CD4-positive, alpha-beta memory T cell (primary cell): ENCODE data around the gene MAD1L1. TPM values are rescaled to one million over a fixed set of nuclear protein-coding genes. Genes with fewer than 3 reads are reported as not detected.

Experiments
- CTCF ChIA-PET: fragments of 350-600 bp; sonication (Branson Sonifier 250); formaldehyde crosslinking; loops from one replicate; lab custom pipeline; 2021; ENCODE audit warnings: inconsistent platforms; ENCODE audit not compliant: partially characterized antibody; lab: Charles Lee
- POLR2A ChIA-PET: fragments of 350-600 bp; sonication (Branson Sonifier 250); formaldehyde crosslinking; loops from one replicate; lab custom pipeline; 2021; ENCODE audit not compliant: partially characterized antibody; lab: Charles Lee
- DNase-seq, 5 donors: peaks; one replicate each; pipeline versions ENCODE4 v3.0.0 to v3.0.0-alpha.2; 2020 to 2022; ENCODE audit warnings: mixed read lengths in 1 of 5
- H3K27ac ChIP-seq: one replicate; pipeline ENCODE4 v1.7.0; 2013; ENCODE audit warnings: low read depth, low read length
- H3K27me3 ChIP-seq: 2 replicates; pipeline ENCODE4 v1.7.0; 2013; ENCODE audit warnings: mild to moderate bottlenecking, low read length, moderate library complexity; ENCODE audit not compliant: insufficient read depth
- H3K36me3 ChIP-seq: 2 replicates; pipeline ENCODE4 v1.7.0; 2013; ENCODE audit warnings: mild to moderate bottlenecking, low read length, moderate library complexity; ENCODE audit not compliant: insufficient read depth
- H3K4me1 ChIP-seq: 2 replicates; pipeline ENCODE4 v1.7.0; 2013; ENCODE audit warnings: mild to moderate bottlenecking, low read length, moderate library complexity; ENCODE audit not compliant: insufficient read depth
- H3K4me3 ChIP-seq, 2 donors: one replicate each; pipeline ENCODE4 v1.7.0; 2013; ENCODE audit warnings: low read length in 2 of 2, mild to moderate bottlenecking in 1 of 2
- H3K9me3 ChIP-seq, 2 donors: one replicate each; pipeline ENCODE4 v1.7.0; 2013; ENCODE audit warnings: low read length in 2 of 2, control low read depth in 1 of 2; ENCODE audit not compliant: control insufficient read depth in 1 of 2
- H3K27ac Mint-ChIP-seq, 7 donors: one replicate each; pipeline ENCODE4 v1.8.0; 2020 to 2021; ENCODE audit warnings: mixed read lengths in 7 of 7, mild to moderate bottlenecking in 6 of 7, inconsistent platforms in 3 of 7, moderate library complexity in 3 of 7
- H3K27me3 Mint-ChIP-seq, 2 donors: one replicate each; pipeline ENCODE4 v1.8.0; 2020 to 2021; ENCODE audit warnings: mixed read lengths in 2 of 2
- H3K36me3 Mint-ChIP-seq, 2 donors: one replicate each; pipeline ENCODE4 v1.8.0; 2020 to 2021; ENCODE audit warnings: mixed read lengths in 2 of 2, inconsistent platforms in 1 of 2, mild to moderate bottlenecking in 1 of 2
- H3K4me1 Mint-ChIP-seq, 4 donors: one replicate each; pipeline ENCODE4 v1.8.0; 2020 to 2021; ENCODE audit warnings: mixed read lengths in 4 of 4, mild to moderate bottlenecking in 1 of 4
- H3K4me3 Mint-ChIP-seq, 8 donors: one replicate each; pipeline ENCODE4 v1.8.0; 2020 to 2021; ENCODE audit warnings: mixed read lengths in 8 of 8, mild to moderate bottlenecking in 7 of 8, moderate library complexity in 6 of 8, inconsistent platforms in 3 of 8
- H3K9me3 Mint-ChIP-seq, 8 donors: one replicate each; pipeline ENCODE4 v1.8.0; 2020 to 2021; ENCODE audit warnings: mixed read lengths in 8 of 8, mild to moderate bottlenecking in 5 of 8, inconsistent platforms in 3 of 8, moderate library complexity in 1 of 8
- intact Hi-C: fragments of 100-400 bp; cut with micrococcal nuclease; formaldehyde crosslinking; loops from one replicate; pipeline ENCODE4 v1.15.1; 2023
- polyA plus RNA-seq, 2 donors: library from polyadenylated mRNA; unstranded; fragments of 300-500 nt; fragmentation: Illumina TruSeq; gene quantifications; one replicate each; pipeline ENCODE4 v1.2.3, GENCODE V29; 2021
- total RNA-seq, 2 experiments: library from RNA; stranded (reverse); gene quantifications; one replicate each; pipeline ENCODE4 v1.2.3, GENCODE V29; 2021

The MAD1L1 gene
- total and polyA plus RNA-seq, 4 experiments from 2014 or later: 89.9 to 132 (median 110) TPM

GRCh38 chr7:1895664-1896515 is 336.9 kb downstream of the MAD1L1 start:
- Histone ChIP-seq H3K9me3 (no peaks in the 10 kb centered on the region), H3K27me3 (no peaks in the 10 kb centered on the region), H3K27ac (no peak overlapping the region), H3K36me3 (peaks cover 24% of the 10 kb centered on the region), H3K4me1 (no peaks in the 10 kb centered on the region), H3K4me3 (no peak overlapping the region)
- H3K27ac Mint-ChIP-seq: peak overlapping the region in 1 of 7 donors; percentile 44
- intact Hi-C loops: no loop called here
- no peak overlapping the region for H3K4me3 Mint-ChIP-seq
- peaks cover 11 to 30% of the 10 kb centered on the region in 2 donors for H3K36me3 Mint-ChIP-seq
- H3K9me3 Mint-ChIP-seq: no peaks in the 10 kb centered on the region
- peaks cover 4 to 34% (median 5%) of the 10 kb centered on the region in 4 donors for H3K4me1 Mint-ChIP-seq
- ChIA-PET POLR2A (no interaction called here), CTCF (no interaction called here)
- no peaks in the 10 kb centered on the region for H3K27me3 Mint-ChIP-seq
- DNase-seq: peak in 1 of 5 donors; percentile 2

GRCh38 chr7:1894906-1895663 is 337.7 kb downstream of the MAD1L1 start:
- Mint-ChIP-seq H3K4me3 (no peak overlapping the region), H3K36me3 (peaks cover 15 to 34% of the 10 kb centered on the region in 2 donors), H3K27ac (peak overlapping the region in 4 of 7 donors; percentile 41 to 69 (median 64)), H3K9me3 (no peaks in the 10 kb centered on the region), H3K27me3 (no peaks in the 10 kb centered on the region), H3K4me1 (peaks cover 6 to 40% (median 6%) of the 10 kb centered on the region in 4 donors)
- Histone ChIP-seq H3K4me3 (no peak overlapping the region), H3K9me3 (no peaks in the 10 kb centered on the region), H3K27ac (no peak overlapping the region), H3K4me1 (no peaks in the 10 kb centered on the region), H3K27me3 (no peaks in the 10 kb centered on the region), H3K36me3 (peaks cover 24% of the 10 kb centered on the region)
- intact Hi-C loops: no loop called here
- ChIA-PET CTCF (no interaction called here), POLR2A (no interaction called here)
- peak in 1 of 5 donors; percentile 10 for DNase-seq

DNA sequence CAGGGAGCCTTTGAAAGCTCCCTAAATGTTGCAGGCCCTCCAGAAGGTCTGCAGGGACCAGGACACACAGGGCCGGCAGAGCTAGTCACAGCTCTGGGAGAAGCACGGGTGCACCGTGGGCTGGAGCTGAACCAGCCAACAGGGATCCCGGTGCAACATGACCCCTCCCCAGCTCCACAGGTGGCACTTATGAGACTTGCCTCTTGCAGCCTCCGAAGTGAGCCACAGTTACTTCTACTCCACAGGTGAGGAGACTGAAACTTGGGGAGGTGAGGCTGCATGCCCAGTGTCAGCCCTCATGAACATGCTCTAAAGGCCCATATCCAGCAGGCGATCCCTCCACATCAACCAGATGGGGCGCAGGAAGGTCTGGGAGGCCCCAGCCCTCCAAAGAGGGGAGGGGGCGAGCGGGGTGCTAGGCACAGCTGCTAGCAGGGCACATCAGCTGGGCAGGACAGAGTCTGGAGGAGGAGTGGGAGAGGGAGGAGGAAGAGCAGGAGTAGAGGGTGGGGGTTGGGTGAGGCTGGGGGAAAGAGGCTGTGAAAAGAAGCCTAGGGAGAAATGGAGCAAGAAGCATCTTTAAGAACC is 338.3 kb downstream of the MAD1L1 start:
- ChIA-PET POLR2A (no interaction called here), CTCF (no interaction called here)
- H3K36me3 Mint-ChIP-seq: peaks cover 15 to 34% of the 10 kb centered on the region in 2 donors
- no peak overlapping the region for H3K4me3 Mint-ChIP-seq
- H3K4me3 ChIP-seq: no peak overlapping the region
- H3K9me3 ChIP-seq: no peaks in the 10 kb centered on the region
- peaks cover 6 to 42% (median 6%) of the 10 kb centered on the region in 4 donors for H3K4me1 Mint-ChIP-seq
- H3K4me1 ChIP-seq: no peaks in the 10 kb centered on the region
- H3K27me3 Mint-ChIP-seq: no peaks in the 10 kb centered on the region
- H3K27me3 ChIP-seq: no peaks in the 10 kb centered on the region
- H3K36me3 ChIP-seq: peaks cover 27% of the 10 kb centered on the region
- intact Hi-C loops: no loop called here
- peak in 1 of 5 donors; percentile 24 for DNase-seq
- peak overlapping the region in 4 of 7 donors; percentile 12 to 69 (median 27) for H3K27ac Mint-ChIP-seq
- no peak overlapping the region for H3K27ac ChIP-seq
- H3K9me3 Mint-ChIP-seq: no peaks in the 10 kb centered on the region

GRCh38 chr7:1893451-1893850 is 339.3 kb downstream of the MAD1L1 start:
- H3K4me1 ChIP-seq: no peaks in the 10 kb centered on the region
- Mint-ChIP-seq H3K27me3 (no peaks in the 10 kb centered on the region), H3K9me3 (no peaks in the 10 kb centered on the region), H3K27ac (peak overlapping the region in 2 of 7 donors; percentile 38 to 71), H3K4me3 (no peak overlapping the region), H3K36me3 (peaks cover 18 to 38% of the 10 kb centered on the region in 2 donors), H3K4me1 (peaks cover 6 to 41% (median 6%) of the 10 kb centered on the region in 4 donors)
- POLR2A ChIA-PET: no interaction called here
- no peaks in the 10 kb centered on the region for H3K9me3 ChIP-seq
- CTCF ChIA-PET: no interaction called here
- DNase-seq: no peak
- peaks cover 34% of the 10 kb centered on the region for H3K36me3 ChIP-seq
- no peak overlapping the region for H3K4me3 ChIP-seq
- H3K27ac ChIP-seq: no peak overlapping the region
- H3K27me3 ChIP-seq: no peaks in the 10 kb centered on the region
- intact Hi-C loops: no loop called here

- H3K36me3 ChIP-seq: peaks cover 38% of the 10 kb centered on the region
- DNase-seq: no peak
- no peaks in the 10 kb centered on the region for H3K9me3 Mint-ChIP-seq
Measured at GRCh38 chr7:1893036-1893435, 339.7 kb downstream of the MAD1L1 start.

DNA sequence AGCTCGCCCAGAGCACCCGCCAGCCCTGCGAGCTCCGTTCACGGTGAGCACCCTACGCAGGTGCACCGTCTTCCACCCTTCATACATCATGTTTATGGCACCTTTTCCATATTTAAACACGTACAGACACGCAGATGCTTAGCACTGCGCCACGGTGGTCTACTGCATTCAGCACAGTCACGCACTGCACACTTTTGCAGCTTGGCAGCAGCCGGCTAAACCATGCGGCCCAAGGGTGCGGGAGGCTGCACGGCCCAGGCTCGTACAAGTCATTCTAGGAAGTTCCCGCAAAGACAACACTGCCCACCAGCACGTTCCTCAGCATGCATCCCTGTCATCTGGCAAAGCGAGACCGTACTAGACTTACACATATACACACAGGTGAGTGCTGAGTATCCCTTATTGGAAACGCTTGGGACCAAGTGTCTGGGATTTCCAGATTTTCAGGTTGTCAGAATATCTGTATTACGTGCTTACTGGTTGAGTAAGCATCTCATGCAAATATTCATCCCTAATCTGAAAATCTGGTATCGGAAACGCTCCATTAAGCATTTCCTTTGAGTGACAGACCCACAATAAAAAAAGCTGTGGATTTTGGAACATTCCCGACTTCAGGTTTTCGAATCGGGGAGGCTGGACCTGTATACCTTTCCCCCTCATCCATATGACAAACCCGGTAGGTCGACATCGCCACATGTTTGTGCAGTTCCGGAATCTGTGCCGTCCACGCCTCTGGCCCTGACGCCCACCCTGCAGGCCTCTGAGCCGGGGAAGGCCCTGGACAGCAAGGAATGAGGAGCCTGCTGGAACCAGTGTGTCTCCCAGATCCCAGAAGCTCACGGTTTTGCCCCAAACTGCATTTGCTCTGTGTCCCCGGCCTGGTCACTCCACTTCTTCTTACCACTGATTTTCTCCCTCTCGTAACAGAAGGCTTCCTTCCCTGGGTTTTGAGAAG is 340.5 kb downstream of the MAD1L1 start:
- Mint-ChIP-seq H3K36me3 (peaks cover 29 to 50% of the 10 kb centered on the region in 2 donors), H3K4me1 (peaks cover 6 to 39% (median 9%) of the 10 kb centered on the region in 4 donors), H3K4me3 (no peak overlapping the region), H3K27ac (peak overlapping the region in 6 of 7 donors; percentile 22 to 82 (median 56)), H3K27me3 (no peaks in the 10 kb centered on the region), H3K9me3 (peaks cover 0 to under 1% (median 0%) of the 10 kb centered on the region in 8 donors)
- Histone ChIP-seq H3K27ac (no peak overlapping the region), H3K9me3 (no peaks in the 10 kb centered on the region), H3K4me3 (no peak overlapping the region), H3K36me3 (peaks cover 38% of the 10 kb centered on the region), H3K4me1 (no peaks in the 10 kb centered on the region), H3K27me3 (no peaks in the 10 kb centered on the region)
- ChIA-PET CTCF (no interaction called here), POLR2A (no interaction called here)
- intact Hi-C loops: no loop called here
- peak in 1 of 5 donors; percentile 15 for DNase-seq

More at GRCh38 chr7:1893036-1893435, 339.7 kb downstream of the MAD1L1 start:
- peaks cover 6 to 40% (median 6%) of the 10 kb centered on the region in 4 donors for H3K4me1 Mint-ChIP-seq
- Histone ChIP-seq H3K27ac (no peak overlapping the region), H3K4me1 (no peaks in the 10 kb centered on the region), H3K27me3 (no peaks in the 10 kb centered on the region), H3K4me3 (no peak overlapping the region), H3K9me3 (no peaks in the 10 kb centered on the region)
- no peak overlapping the region for H3K4me3 Mint-ChIP-seq
- peaks cover 22 to 42% of the 10 kb centered on the region in 2 donors for H3K36me3 Mint-ChIP-seq
- H3K27ac Mint-ChIP-seq: peak overlapping the region in 1 of 7 donors; percentile 38
- CTCF ChIA-PET: no interaction called here
- POLR2A ChIA-PET: no interaction called here
- intact Hi-C loops: no loop called here
- H3K27me3 Mint-ChIP-seq: no peaks in the 10 kb centered on the region
